Measurements from ENCODE around the gene PAXX. TPM values are rescaled to one million over a fixed set of nuclear protein-coding genes. Genes with fewer than 3 reads are reported as not detected.
A peak's percentile ranks its signal among the peaks of the same experiment; 100 is the strongest.

PAXX gene
- total RNA-seq, 2 experiments from 2014 or later: 52.7 to 67.1 TPM

- intact Hi-C loops (cut with DNase I, micrococcal nuclease): loop anchor here in 1 of 2 experiments (5.0 kb wide), 1 partner anchor 42 kb away; no protein-coding TSS in a partner anchor
- Mint-ChIP-seq H3K4me3 (no peak overlapping the region), H3K27ac (no peak overlapping the region), H3K4me1 (peaks cover 23% of the 10 kb centered on the region), H3K27me3 (no peaks in the 10 kb centered on the region), H3K9me3 (ENCODE audit: low read depth) (no peaks in the 10 kb centered on the region), H3K36me3 (ENCODE audit: low read depth) (no peaks in the 10 kb centered on the region)
- POLR2A ChIA-PET: no interaction called here
- no peak for ATAC-seq
- CTCF ChIA-PET: interaction anchor here (2.4 to 2.5 kb wide), 2 partner anchors 10 to 21 kb away, joined by 9 to 10 read pairs; partner anchors contain the start of gene NPDC1
- no peak for DNase-seq
Measured at GRCh38 chr9:137025517-137025966, 33.3 kb downstream of the PAXX start.

GRCh38 chr9:137026384-137026783 is 34.2 kb downstream of the PAXX start:
- Mint-ChIP-seq H3K27me3 (no peaks in the 10 kb centered on the region), H3K4me3 (no peak overlapping the region), H3K36me3 (ENCODE audit: low read depth) (no peaks in the 10 kb centered on the region), H3K9me3 (ENCODE audit: low read depth) (no peaks in the 10 kb centered on the region), H3K4me1 (peaks cover 29% of the 10 kb centered on the region), H3K27ac (no peak overlapping the region)
- ATAC-seq (no peak), DNase-seq (no peak)
- ChIA-PET CTCF (interaction anchor here (1.0 to 2.5 kb wide), 6 partner anchors 9 to 233 kb away, joined by 3 to 10 read pairs (median 4); partner anchors contain the start of genes NPDC1 and SAPCD2), POLR2A (no interaction called here)
- intact Hi-C loops (cut with DNase I, micrococcal nuclease): loop anchor here in 1 of 2 experiments (5.0 kb wide), 1 partner anchor 41 kb away; no protein-coding TSS in a partner anchor

- ChIA-PET CTCF (interaction anchor here (0.9 to 2.4 kb wide), 6 partner anchors 8 to 233 kb away, joined by 3 to 10 read pairs (median 4); partner anchors contain the start of genes NPDC1 and SAPCD2), POLR2A (interaction anchor here (1.0 kb wide), 1 partner anchor 161 kb away, joined by 3 read pairs; no protein-coding TSS in a partner anchor)
- intact Hi-C loops (cut with DNase I, micrococcal nuclease): loop anchor here in 1 of 2 experiments (5.0 kb wide), 1 partner anchor 40 kb away; no protein-coding TSS in a partner anchor
- Mint-ChIP-seq H3K27ac (no peak overlapping the region), H3K27me3 (no peaks in the 10 kb centered on the region), H3K4me1 (peaks cover 31% of the 10 kb centered on the region), H3K36me3 (ENCODE audit: low read depth) (no peaks in the 10 kb centered on the region), H3K9me3 (ENCODE audit: low read depth) (no peaks in the 10 kb centered on the region), H3K4me3 (peak overlapping the region; percentile 68)
- DNase-seq (no peak), ATAC-seq (no peak)
Measured at GRCh38 chr9:137026828-137027227, 34.6 kb downstream of the PAXX start.

GRCh38 chr9:137027369-137028262 is 35.4 kb downstream of the PAXX start, which contains the start of gene ABCA2:
TSS of gene ABCA2 (minus strand) at chr9:137028237. CDS start at chr9:137028140, 97 bp downstream.
- no peak for DNase-seq
- ATAC-seq: no peak
- Mint-ChIP-seq H3K27ac (peak within 1 kb of the TSS; percentile 42), H3K4me1 (peaks cover 38% of the 10 kb centered on the region), H3K9me3 (ENCODE audit: low read depth) (no peaks in the 10 kb centered on the region), H3K27me3 (no peaks in the 10 kb centered on the region), H3K4me3 (peak within 1 kb of the TSS; percentile 68), H3K36me3 (ENCODE audit: low read depth) (no peaks in the 10 kb centered on the region)
- ChIA-PET POLR2A (interaction anchor here (1.0 kb wide), 1 partner anchor 160 kb away, joined by 3 read pairs; no protein-coding TSS in a partner anchor), CTCF (interaction anchor here (0.6 to 4.7 kb wide), 9 partner anchors 8 to 1039 kb away, joined by 3 to 26 read pairs (median 4); partner anchors contain the start of genes MAN1B1 and NPDC1)
- intact Hi-C loops (cut with DNase I, micrococcal nuclease): loop anchor here (1.0 to 5.0 kb wide), 8 partner anchors 19 to 195 kb away; partner anchors contain the start of genes FBXW5 (in 1 of the 2), MAN1B1 (in 1 of the 2), NPDC1 (in 1 of the 2) and PHPT1 (in 1 of the 2)

GRCh38 chr9:137028263-137029057 is 36.2 kb downstream of the PAXX start:
- DNase-seq: peak; percentile 84
- Mint-ChIP-seq H3K9me3 (ENCODE audit: low read depth) (no peaks in the 10 kb centered on the region), H3K4me1 (peaks cover 42% of the 10 kb centered on the region), H3K27me3 (no peaks in the 10 kb centered on the region), H3K4me3 (peak overlapping the region; percentile 60), H3K36me3 (ENCODE audit: low read depth) (no peaks in the 10 kb centered on the region), H3K27ac (peak overlapping the region; percentile 42)
- ChIA-PET CTCF (interaction anchor here (0.5 to 4.7 kb wide), 37 partner anchors 10 to 1039 kb away, joined by 3 to 26 read pairs (median 4); partner anchors contain the start of genes AJM1, CLIC3, DPP7 and LCN12), POLR2A (interaction anchor here (1.0 kb wide), 1 partner anchor 186 kb away, joined by 3 read pairs; the partner anchor contains the start of gene AJM1)
- peak; percentile 51 for ATAC-seq
- intact Hi-C loops (cut with DNase I, micrococcal nuclease): loop anchor here (1.0 to 5.0 kb wide), 9 partner anchors 18 to 194 kb away; partner anchors contain the start of genes FBXW5 (in 1 of the 2), MAN1B1 (in 1 of the 2), NPDC1 (in 1 of the 2) and PHPT1 (in 1 of the 2)

- peak; percentile 88 for DNase-seq
- H3K9me3 Mint-ChIP-seq (ENCODE audit: low read depth): no peaks in the 10 kb centered on the region
- peak overlapping the region; percentile 42 for H3K27ac Mint-ChIP-seq
- H3K27me3 Mint-ChIP-seq: no peaks in the 10 kb centered on the region
- ChIA-PET CTCF (interaction anchor here (0.5 to 4.7 kb wide), 41 partner anchors 8 to 331 kb away, joined by 3 to 26 read pairs (median 4); partner anchors contain the start of genes AJM1, CLIC3, DPP7 and LCN12), POLR2A (interaction anchor here (1.0 to 1.4 kb wide), 2 partner anchors 37 to 187 kb away, joined by 3 read pairs; partner anchors contain the start of genes AJM1 and PAXX)
- intact Hi-C loops (cut with DNase I, micrococcal nuclease): loop anchor here (1.0 to 5.0 kb wide), 3 partner anchors 38 to 194 kb away; partner anchors contain the start of gene RNF208 (in 1 of the 2)
- ATAC-seq: peak; percentile 52
- peak overlapping the region; percentile 60 for H3K4me3 Mint-ChIP-seq
- H3K4me1 Mint-ChIP-seq: peaks cover 46% of the 10 kb centered on the region
- H3K36me3 Mint-ChIP-seq (ENCODE audit: low read depth): no peaks in the 10 kb centered on the region
Measured at GRCh38 chr9:137029058-137029936, 37.1 kb downstream of the PAXX start.

GRCh38 chr9:137030006-137030405 is 37.8 kb downstream of the PAXX start:
- Mint-ChIP-seq H3K27me3 (no peaks in the 10 kb centered on the region), H3K4me3 (peak overlapping the region; percentile 60), H3K36me3 (ENCODE audit: low read depth) (no peaks in the 10 kb centered on the region), H3K9me3 (ENCODE audit: low read depth) (no peaks in the 10 kb centered on the region), H3K27ac (peak overlapping the region; percentile 39), H3K4me1 (peaks cover 53% of the 10 kb centered on the region)
- POLR2A ChIA-PET: interaction anchor here (0.8 to 1.4 kb wide), 3 partner anchors 38 to 211 kb away, joined by 3 read pairs; partner anchors contain the start of genes AJM1, PAXX and TUBB4B
- CTCF ChIA-PET: interaction anchor here (0.6 to 4.7 kb wide), 31 partner anchors 8 to 331 kb away, joined by 3 to 26 read pairs (median 5); partner anchors contain the start of genes CLIC3, DPP7, LCN12 and MAN1B1
- intact Hi-C loops (cut with DNase I, micrococcal nuclease): loop anchor here in 1 of 2 experiments (10.0 kb wide), 1 partner anchor 185 kb away; the partner anchor contains the start of genes AJM1 and PHPT1
- ATAC-seq (no peak), DNase-seq (no peak)

GRCh38 chr9:137030538-137031527 is 38.6 kb downstream of the PAXX start:
- ATAC-seq: no peak

More at GRCh38 chr9:137030538-137031527, 38.6 kb downstream of the PAXX start:
- Mint-ChIP-seq H3K36me3 (ENCODE audit: low read depth) (no peaks in the 10 kb centered on the region), H3K27ac (no peak overlapping the region), H3K4me3 (peak overlapping the region; percentile 49), H3K4me1 (peaks cover 55% of the 10 kb centered on the region), H3K27me3 (no peaks in the 10 kb centered on the region), H3K9me3 (ENCODE audit: low read depth) (no peaks in the 10 kb centered on the region)
- ChIA-PET CTCF (interaction anchor here (0.7 to 4.7 kb wide), 9 partner anchors 8 to 65 kb away, joined by 3 to 26 read pairs (median 9); partner anchors contain the start of genes MAN1B1 and PAXX), POLR2A (interaction anchor here (0.8 kb wide), 1 partner anchor 210 kb away, joined by 3 read pairs; the partner anchor contains the start of gene TUBB4B)
- intact Hi-C loops (cut with DNase I, micrococcal nuclease): loop anchor here in 1 of 2 experiments (10.0 kb wide), 1 partner anchor 186 kb away; the partner anchor contains the start of genes AJM1 and PHPT1
- DNase-seq: peak; percentile 77
